SK-N-SH (cell line): ENCODE data around the gene CKAP4.

Experiments used
- CTCF ChIP-seq: fragments of 200-600 bp; sonication (generic); IDR thresholded peaks from 2 replicates; pipeline ENCODE4 v1.6.1; 2017; ENCODE audit warnings: antibody characterized with exemption, mild to moderate bottlenecking, moderate library complexity
- JUND ChIP-seq: IDR thresholded peaks from 2 replicates; pipeline ENCODE4 v1.4.0; 2012
- MAX ChIP-seq: IDR thresholded peaks from 2 replicates; pipeline ENCODE4 v1.4.0; 2012; ENCODE audit warnings: low read depth
- RAD21 ChIP-seq: IDR thresholded peaks from 2 replicates; pipeline ENCODE4 v1.6.1; 2012; ENCODE audit warnings: mild to moderate bottlenecking, low read length
- REST ChIP-seq: IDR thresholded peaks from 2 replicates; pipeline ENCODE4 v1.6.1; 2012; ENCODE audit warnings: mild to moderate bottlenecking, low read depth, low read length, moderate library complexity
- TAF1 ChIP-seq: IDR thresholded peaks from 2 replicates; pipeline ENCODE4 v1.6.1; 2012; ENCODE audit warnings: low read depth, mild to moderate bottlenecking, low read length, moderate library complexity, borderline replicate concordance

GRCh38 chr12:106282457-106283097 lies 34.8 kb upstream of the CKAP4 start:
- TF ChIP-seq MAX, result no peak
- TF ChIP-seq REST, result no peak
- no peak for TF ChIP-seq JUND
- TF ChIP-seq CTCF, result peak; percentile 71
- no peak for TF ChIP-seq TAF1
- peak; percentile 66 for TF ChIP-seq RAD21
